MM.1S (cell line): Measurements from ENCODE around the gene CDK5R2.

Source experiments
- DNase-seq: peaks from one replicate; pipeline ENCODE4 v3.0.0-alpha.2; 2015
- H2AFZ ChIP-seq: fragments of 300-600 bp; sonication (generic); 2 replicates; pipeline ENCODE4 v1.6.0; 2016; ENCODE audit warnings: antibody characterized with exemption, low read length
- H3F3A ChIP-seq: fragments of 300-600 bp; sonication (generic); 2 replicates; pipeline ENCODE4 v1.6.1; 2016; ENCODE audit warnings: mild to moderate bottlenecking, antibody characterized with exemption, low read length, moderate library complexity, mixed read lengths; ENCODE audit not compliant: insufficient read depth
- H3K27ac ChIP-seq: fragments of 300-600 bp; sonication (generic); 2 replicates; pipeline ENCODE4 v1.5.1; 2016; ENCODE audit warnings: mild to moderate bottlenecking, low read length
- H3K27me3 ChIP-seq: fragments of 300-600 bp; sonication (generic); replicated peaks from 2 replicates; pipeline ENCODE4 v1.6.0; 2016; ENCODE audit warnings: low read length; ENCODE audit not compliant: insufficient read depth
- H3K36me3 ChIP-seq: fragments of 300-600 bp; sonication (generic); replicated peaks from 2 replicates; pipeline ENCODE4 v1.6.1; 2016; ENCODE audit warnings: mild to moderate bottlenecking, low read length, mixed read lengths; ENCODE audit not compliant: insufficient read depth
- H3K4me1 ChIP-seq: fragments of 300-600 bp; sonication (generic); 2 replicates; pipeline ENCODE4 v1.6.1; 2016; ENCODE audit warnings: low read length, mixed read lengths
- H3K4me2 ChIP-seq: fragments of 300-600 bp; sonication (generic); 2 replicates; pipeline ENCODE4 v1.6.0; 2016; ENCODE audit warnings: low read depth, low read length
- H3K4me3 ChIP-seq: fragments of 300-600 bp; sonication (generic); 2 replicates; pipeline ENCODE4 v1.5.1; 2016; ENCODE audit warnings: low read length, mixed read lengths
- H3K79me2 ChIP-seq: fragments of 300-600 bp; sonication (generic); 2 replicates; pipeline ENCODE4 v1.6.1; 2016; ENCODE audit warnings: mixed run types, low read length, mixed read lengths
- H3K9ac ChIP-seq: fragments of 300-600 bp; sonication (generic); 2 replicates; pipeline ENCODE4 v1.6.1; 2016; ENCODE audit warnings: low read length, mixed read lengths
- H3K9me2 ChIP-seq: fragments of 300-600 bp; sonication (generic); replicated peaks from 2 replicates; pipeline ENCODE4 v1.6.1; 2016; ENCODE audit warnings: mild to moderate bottlenecking, low read length, mixed read lengths; ENCODE audit not compliant: insufficient read depth
- H3K9me3 ChIP-seq: fragments of 300-600 bp; sonication (generic); replicated peaks from 2 replicates; pipeline ENCODE4 v1.6.1; 2016; ENCODE audit warnings: mild to moderate bottlenecking, low read length, mixed read lengths; ENCODE audit not compliant: insufficient read depth
- H4K20me1 ChIP-seq: fragments of 300-600 bp; sonication (generic); 2 replicates; pipeline ENCODE4 v1.6.1; 2016; ENCODE audit warnings: mild to moderate bottlenecking, low read length, moderate library complexity, mixed read lengths; ENCODE audit not compliant: insufficient read depth
- EZH2 ChIP-seq: fragments of 300-600 bp; sonication (generic); optimal IDR thresholded peaks from 2 replicates; pipeline ENCODE3; 2017; ENCODE audit warnings: low read depth, mild to moderate bottlenecking, antibody characterized with exemption, low read length, mixed read lengths
- EZH2phosphoT487 ChIP-seq: fragments of 300-600 bp; sonication (generic); IDR thresholded peaks from 2 replicates; pipeline ENCODE4 v1.6.1; 2018; ENCODE audit warnings: antibody characterized with exemption, low read length
- TF ChIP-seq, protein P1 (sequence below): fragments of 300-600 bp; sonication (generic); IDR thresholded peaks from 2 replicates; pipeline ENCODE4 v1.5.1; 2016; ENCODE audit warnings: antibody characterized with exemption, low read length, mixed read lengths

Gene CDK5R2

DNA sequence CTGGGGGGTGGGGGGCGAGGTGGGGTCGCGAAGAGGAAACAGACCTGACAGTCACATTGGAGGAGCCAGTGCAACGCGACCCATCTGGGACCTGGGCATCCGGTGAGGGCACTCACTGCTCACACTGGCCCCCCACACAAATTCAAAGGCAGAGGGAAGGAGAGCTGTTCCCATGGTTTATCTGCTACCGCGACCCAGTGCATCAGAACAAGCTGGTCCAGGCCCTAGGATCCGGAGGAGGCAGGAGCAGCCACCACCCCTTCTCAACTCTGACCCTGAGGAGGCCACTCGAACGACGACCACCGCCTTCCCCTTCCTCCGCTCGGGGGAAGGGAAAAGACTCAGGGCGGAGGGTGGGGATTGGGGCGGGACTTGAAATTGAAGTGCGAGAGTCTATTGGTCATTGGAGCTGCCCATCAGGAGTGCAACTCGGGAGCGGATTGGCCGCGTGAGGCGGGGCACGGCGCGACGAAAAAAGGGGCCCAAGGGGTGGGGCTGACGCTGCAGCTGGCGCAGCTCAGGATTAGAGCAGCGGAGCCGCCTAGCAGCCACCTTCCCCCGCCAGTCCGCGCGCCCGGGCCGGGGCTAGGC, at the start of gene CDK5R2:
Gene CDK5R2 (plus strand): TSS at position 526 of the 591 bp plus-strand sequence. CDS start 155 bp downstream, outside the sequence.
- H3K27ac ChIP-seq = no peak within 1 kb of the TSS
- no peaks in the 10 kb centered on the region for H3F3A ChIP-seq
- H3K4me3 ChIP-seq = peak within 1 kb of the TSS; percentile 66
- H3K9me2 ChIP-seq = no peaks in the 10 kb centered on the region
- peaks cover 63% of the 10 kb centered on the region for H3K27me3 ChIP-seq
- no peaks in the 10 kb centered on the region for H3K36me3 ChIP-seq
- peak within 1 kb of the TSS; percentile 73 for H3K4me2 ChIP-seq
- H3K9ac ChIP-seq = no peak within 1 kb of the TSS
- H3K4me1 ChIP-seq = no peaks in the 10 kb centered on the region
- H2AFZ ChIP-seq = peak within 1 kb of the TSS; percentile 57
- DNase-seq = peak; percentile 93
- no peaks in the 10 kb centered on the region for H3K79me2 ChIP-seq
- no peaks in the 10 kb centered on the region for H3K9me3 ChIP-seq
- H4K20me1 ChIP-seq = no peaks in the 10 kb centered on the region
- TF ChIP-seq, protein P1, sequence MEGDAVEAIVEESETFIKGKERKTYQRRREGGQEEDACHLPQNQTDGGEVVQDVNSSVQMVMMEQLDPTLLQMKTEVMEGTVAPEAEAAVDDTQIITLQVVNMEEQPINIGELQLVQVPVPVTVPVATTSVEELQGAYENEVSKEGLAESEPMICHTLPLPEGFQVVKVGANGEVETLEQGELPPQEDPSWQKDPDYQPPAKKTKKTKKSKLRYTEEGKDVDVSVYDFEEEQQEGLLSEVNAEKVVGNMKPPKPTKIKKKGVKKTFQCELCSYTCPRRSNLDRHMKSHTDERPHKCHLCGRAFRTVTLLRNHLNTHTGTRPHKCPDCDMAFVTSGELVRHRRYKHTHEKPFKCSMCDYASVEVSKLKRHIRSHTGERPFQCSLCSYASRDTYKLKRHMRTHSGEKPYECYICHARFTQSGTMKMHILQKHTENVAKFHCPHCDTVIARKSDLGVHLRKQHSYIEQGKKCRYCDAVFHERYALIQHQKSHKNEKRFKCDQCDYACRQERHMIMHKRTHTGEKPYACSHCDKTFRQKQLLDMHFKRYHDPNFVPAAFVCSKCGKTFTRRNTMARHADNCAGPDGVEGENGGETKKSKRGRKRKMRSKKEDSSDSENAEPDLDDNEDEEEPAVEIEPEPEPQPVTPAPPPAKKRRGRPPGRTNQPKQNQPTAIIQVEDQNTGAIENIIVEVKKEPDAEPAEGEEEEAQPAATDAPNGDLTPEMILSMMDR = no peak
- no peak for TF ChIP-seq EZH2phosphoT487
- TF ChIP-seq EZH2 = no peak

- H3K4me3 ChIP-seq = no peak overlapping the region
- H3K27me3 ChIP-seq = no peaks in the 10 kb centered on the region
- no peaks in the 10 kb centered on the region for H3K9me3 ChIP-seq
- no peak overlapping the region for H3K27ac ChIP-seq
- no peaks in the 10 kb centered on the region for H4K20me1 ChIP-seq
- no peak overlapping the region for H3K4me2 ChIP-seq
- no peaks in the 10 kb centered on the region for H3K79me2 ChIP-seq
- no peaks in the 10 kb centered on the region for H3K9me2 ChIP-seq
- TF ChIP-seq, protein P1 = no peak
- TF ChIP-seq EZH2 = no peak
- TF ChIP-seq EZH2phosphoT487 = no peak
- H3K9ac ChIP-seq = no peak overlapping the region
- H3F3A ChIP-seq = peaks cover 9% of the 10 kb centered on the region; the same call in 1 of the 2 replicates
- no peak overlapping the region for H2AFZ ChIP-seq
- no peak for DNase-seq
- H3K36me3 ChIP-seq = no peaks in the 10 kb centered on the region
- H3K4me1 ChIP-seq = peaks cover 6% of the 10 kb centered on the region; the same call in 1 of the 2 replicates
Measured at GRCh38 chr2:218910741-218911140, 48.7 kb upstream of the CDK5R2 start.

DNA sequence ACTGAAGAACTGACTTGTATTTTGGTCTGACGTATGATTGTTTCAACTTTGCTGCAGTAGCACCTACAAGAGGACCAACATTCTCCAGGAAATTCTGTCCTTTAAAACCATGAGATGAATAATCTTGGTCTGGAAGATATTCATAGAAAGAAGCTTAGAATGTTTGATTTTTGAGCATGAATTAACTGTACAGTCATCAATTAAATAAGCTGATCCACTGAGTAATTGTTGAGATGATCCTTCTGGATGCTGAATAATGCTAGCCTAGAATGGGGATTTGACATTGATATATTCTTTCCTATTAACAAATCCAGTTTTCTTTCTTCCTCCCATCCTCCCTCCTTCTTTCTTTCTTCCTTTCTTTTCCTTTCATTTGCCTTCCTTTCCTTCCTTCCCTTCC, 39.0 kb upstream of the CDK5R2 start:
- Histone ChIP-seq H3K9ac (no peak overlapping the region), H3F3A (no peaks in the 10 kb centered on the region), H3K4me3 (no peak overlapping the region), H3K27ac (no peak overlapping the region), H3K27me3 (no peaks in the 10 kb centered on the region), H3K36me3 (no peaks in the 10 kb centered on the region), H2AFZ (no peak overlapping the region), H3K9me3 (no peaks in the 10 kb centered on the region), H3K4me2 (no peak overlapping the region), H3K4me1 (no peaks in the 10 kb centered on the region), H3K9me2 (no peaks in the 10 kb centered on the region), H3K79me2 (no peaks in the 10 kb centered on the region), H4K20me1 (no peaks in the 10 kb centered on the region)
- no peak for DNase-seq
- TF ChIP-seq, protein P1 = no peak
- TF ChIP-seq EZH2phosphoT487 (no peak), EZH2 (no peak)
